HG02798 (cell line): Measurements from ENCODE around the gene GLT6D1.

Experiments
- ATAC-seq: cut with Tn5 transposase; IDR thresholded peaks from one replicate; pipeline ENCODE4 v1.9.1; 2021; ENCODE audit warnings: mild to moderate bottlenecking; ENCODE audit not compliant: unreplicated experiment, poor library complexity

The GLT6D1 gene

GRCh38 chr9:135632841-135633240, 6.5 kb downstream of the GLT6D1 start:
- ATAC-seq, result no peak

- ATAC-seq, result no peak
Measured at GRCh38 chr9:135624282-135624681, 15.1 kb downstream of the GLT6D1 start.

- ATAC-seq, result no peak
Measured at GRCh38 chr9:135622415-135623020, 16.8 kb downstream of the GLT6D1 start.

GRCh38 chr9:135620558-135620957, 18.8 kb downstream of the GLT6D1 start:
- ATAC-seq, result no peak

- ATAC-seq, result no peak
Measured at GRCh38 chr9:135619599-135619886, 19.8 kb downstream of the GLT6D1 start.

- ATAC-seq, result no peak
Measured at GRCh38 chr9:135618866-135619598, 20.3 kb downstream of the GLT6D1 start.

- no peak for ATAC-seq
Measured at GRCh38 chr9:135617991-135618411, 21.3 kb downstream of the GLT6D1 start.

GRCh38 chr9:135617538-135617900, 21.8 kb downstream of the GLT6D1 start:
- no peak for ATAC-seq

- no peak for ATAC-seq
Measured at GRCh38 chr9:135616619-135617537, 22.5 kb downstream of the GLT6D1 start.

- ATAC-seq, result no peak
Measured at GRCh38 chr9:135615666-135616618, 23.4 kb downstream of the GLT6D1 start.

GRCh38 chr9:135614821-135615665, 24.3 kb downstream of the GLT6D1 start:
- no peak for ATAC-seq

- ATAC-seq, result no peak
Measured at GRCh38 chr9:135613946-135614805, 25.2 kb downstream of the GLT6D1 start.

- ATAC-seq, result no peak
Measured at GRCh38 chr9:135612981-135613910, 26.1 kb downstream of the GLT6D1 start.

- no peak for ATAC-seq
Measured at GRCh38 chr9:135612437-135612836, 26.9 kb downstream of the GLT6D1 start.

- ATAC-seq, result no peak
Measured at GRCh38 chr9:135611875-135612209, 27.5 kb downstream of the GLT6D1 start.

GRCh38 chr9:135611142-135611874, 28.0 kb downstream of the GLT6D1 start:
- ATAC-seq, result no peak
